SK-N-SH (cell line): Measurements from ENCODE around the gene WDR88.

ENCODE experiments used
- TF ChIP-seq, protein P1 (sequence below): fragments of 200-600 bp; sonication (generic); IDR thresholded peaks from 2 replicates; pipeline ENCODE4 v1.6.1; 2017; ENCODE audit warnings: antibody characterized with exemption, mild to moderate bottlenecking, moderate library complexity
- TF ChIP-seq, protein P2 (sequence below): IDR thresholded peaks from 2 replicates; pipeline ENCODE4 v1.6.1; 2012; ENCODE audit warnings: mild to moderate bottlenecking, low read depth, low read length, moderate library complexity

DNA sequence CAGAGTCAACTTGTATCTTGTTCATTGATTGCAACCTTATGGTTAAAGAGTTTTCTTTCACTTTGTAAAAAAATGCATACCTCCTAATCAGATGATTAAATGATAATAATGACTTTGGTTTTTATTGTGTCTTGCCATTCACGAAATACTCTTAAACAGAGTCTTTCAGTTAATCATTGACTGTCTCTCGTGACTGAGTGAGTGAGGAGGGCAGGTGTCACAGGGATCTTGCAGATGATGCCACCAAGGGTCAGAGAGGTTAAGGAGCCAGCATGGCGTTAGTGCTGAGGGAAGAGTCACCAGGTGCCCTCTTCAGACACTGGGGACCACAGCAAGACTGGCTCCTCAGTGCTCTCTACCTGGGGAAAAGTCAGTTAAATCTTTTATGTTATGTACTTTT, 42.9 kb upstream of the WDR88 start:
- TF ChIP-seq, protein P1, sequence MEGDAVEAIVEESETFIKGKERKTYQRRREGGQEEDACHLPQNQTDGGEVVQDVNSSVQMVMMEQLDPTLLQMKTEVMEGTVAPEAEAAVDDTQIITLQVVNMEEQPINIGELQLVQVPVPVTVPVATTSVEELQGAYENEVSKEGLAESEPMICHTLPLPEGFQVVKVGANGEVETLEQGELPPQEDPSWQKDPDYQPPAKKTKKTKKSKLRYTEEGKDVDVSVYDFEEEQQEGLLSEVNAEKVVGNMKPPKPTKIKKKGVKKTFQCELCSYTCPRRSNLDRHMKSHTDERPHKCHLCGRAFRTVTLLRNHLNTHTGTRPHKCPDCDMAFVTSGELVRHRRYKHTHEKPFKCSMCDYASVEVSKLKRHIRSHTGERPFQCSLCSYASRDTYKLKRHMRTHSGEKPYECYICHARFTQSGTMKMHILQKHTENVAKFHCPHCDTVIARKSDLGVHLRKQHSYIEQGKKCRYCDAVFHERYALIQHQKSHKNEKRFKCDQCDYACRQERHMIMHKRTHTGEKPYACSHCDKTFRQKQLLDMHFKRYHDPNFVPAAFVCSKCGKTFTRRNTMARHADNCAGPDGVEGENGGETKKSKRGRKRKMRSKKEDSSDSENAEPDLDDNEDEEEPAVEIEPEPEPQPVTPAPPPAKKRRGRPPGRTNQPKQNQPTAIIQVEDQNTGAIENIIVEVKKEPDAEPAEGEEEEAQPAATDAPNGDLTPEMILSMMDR, result no peak
- TF ChIP-seq, protein P2, sequence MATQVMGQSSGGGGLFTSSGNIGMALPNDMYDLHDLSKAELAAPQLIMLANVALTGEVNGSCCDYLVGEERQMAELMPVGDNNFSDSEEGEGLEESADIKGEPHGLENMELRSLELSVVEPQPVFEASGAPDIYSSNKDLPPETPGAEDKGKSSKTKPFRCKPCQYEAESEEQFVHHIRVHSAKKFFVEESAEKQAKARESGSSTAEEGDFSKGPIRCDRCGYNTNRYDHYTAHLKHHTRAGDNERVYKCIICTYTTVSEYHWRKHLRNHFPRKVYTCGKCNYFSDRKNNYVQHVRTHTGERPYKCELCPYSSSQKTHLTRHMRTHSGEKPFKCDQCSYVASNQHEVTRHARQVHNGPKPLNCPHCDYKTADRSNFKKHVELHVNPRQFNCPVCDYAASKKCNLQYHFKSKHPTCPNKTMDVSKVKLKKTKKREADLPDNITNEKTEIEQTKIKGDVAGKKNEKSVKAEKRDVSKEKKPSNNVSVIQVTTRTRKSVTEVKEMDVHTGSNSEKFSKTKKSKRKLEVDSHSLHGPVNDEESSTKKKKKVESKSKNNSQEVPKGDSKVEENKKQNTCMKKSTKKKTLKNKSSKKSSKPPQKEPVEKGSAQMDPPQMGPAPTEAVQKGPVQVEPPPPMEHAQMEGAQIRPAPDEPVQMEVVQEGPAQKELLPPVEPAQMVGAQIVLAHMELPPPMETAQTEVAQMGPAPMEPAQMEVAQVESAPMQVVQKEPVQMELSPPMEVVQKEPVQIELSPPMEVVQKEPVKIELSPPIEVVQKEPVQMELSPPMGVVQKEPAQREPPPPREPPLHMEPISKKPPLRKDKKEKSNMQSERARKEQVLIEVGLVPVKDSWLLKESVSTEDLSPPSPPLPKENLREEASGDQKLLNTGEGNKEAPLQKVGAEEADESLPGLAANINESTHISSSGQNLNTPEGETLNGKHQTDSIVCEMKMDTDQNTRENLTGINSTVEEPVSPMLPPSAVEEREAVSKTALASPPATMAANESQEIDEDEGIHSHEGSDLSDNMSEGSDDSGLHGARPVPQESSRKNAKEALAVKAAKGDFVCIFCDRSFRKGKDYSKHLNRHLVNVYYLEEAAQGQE, result no peak
